ENCODE measurements around the gene TCEA2.

DNA sequence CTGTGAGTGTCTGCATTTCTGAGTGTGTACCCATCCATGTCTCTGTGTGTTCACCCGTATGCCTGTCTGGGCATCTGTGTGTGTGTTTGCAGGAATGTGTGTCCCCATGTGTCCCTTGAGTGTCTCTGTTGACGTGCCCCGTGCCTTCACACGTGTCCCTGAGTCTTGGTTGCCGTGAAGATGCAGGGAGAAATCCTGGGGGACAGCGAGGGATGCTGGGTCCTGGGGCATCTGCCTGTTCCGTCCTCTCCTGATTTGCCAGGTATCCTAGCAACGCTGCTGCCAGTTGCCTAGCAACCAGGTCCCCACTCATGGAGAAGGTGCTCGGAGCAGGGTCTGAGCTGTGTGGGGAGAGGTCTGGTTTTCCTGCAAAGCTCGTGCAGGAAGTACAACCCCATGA lies 27.2 kb downstream of the TCEA2 start:
- TF ChIP-seq POLR2A (IDR thresholded peaks at IDR 0.05) (no peak), POLR2AphosphoS5 (IDR thresholded peaks at IDR 0.05) (no peak)
- TF ChIP-seq, protein P1, sequence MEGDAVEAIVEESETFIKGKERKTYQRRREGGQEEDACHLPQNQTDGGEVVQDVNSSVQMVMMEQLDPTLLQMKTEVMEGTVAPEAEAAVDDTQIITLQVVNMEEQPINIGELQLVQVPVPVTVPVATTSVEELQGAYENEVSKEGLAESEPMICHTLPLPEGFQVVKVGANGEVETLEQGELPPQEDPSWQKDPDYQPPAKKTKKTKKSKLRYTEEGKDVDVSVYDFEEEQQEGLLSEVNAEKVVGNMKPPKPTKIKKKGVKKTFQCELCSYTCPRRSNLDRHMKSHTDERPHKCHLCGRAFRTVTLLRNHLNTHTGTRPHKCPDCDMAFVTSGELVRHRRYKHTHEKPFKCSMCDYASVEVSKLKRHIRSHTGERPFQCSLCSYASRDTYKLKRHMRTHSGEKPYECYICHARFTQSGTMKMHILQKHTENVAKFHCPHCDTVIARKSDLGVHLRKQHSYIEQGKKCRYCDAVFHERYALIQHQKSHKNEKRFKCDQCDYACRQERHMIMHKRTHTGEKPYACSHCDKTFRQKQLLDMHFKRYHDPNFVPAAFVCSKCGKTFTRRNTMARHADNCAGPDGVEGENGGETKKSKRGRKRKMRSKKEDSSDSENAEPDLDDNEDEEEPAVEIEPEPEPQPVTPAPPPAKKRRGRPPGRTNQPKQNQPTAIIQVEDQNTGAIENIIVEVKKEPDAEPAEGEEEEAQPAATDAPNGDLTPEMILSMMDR (IDR thresholded peaks at IDR 0.05) = no peak

Measured in prostate gland (tissue), 2 donors.